ENCODE measurements around the gene CFAP97D2. TPM values are rescaled to one million over a fixed set of nuclear protein-coding genes. Genes with fewer than 3 reads are reported as not detected.

Gene CFAP97D2
- polyA plus RNA-seq, 1 donor (not counting 4 experiments of a cell fraction or from before 2014, with no cell fraction given), result not detected

DNA sequence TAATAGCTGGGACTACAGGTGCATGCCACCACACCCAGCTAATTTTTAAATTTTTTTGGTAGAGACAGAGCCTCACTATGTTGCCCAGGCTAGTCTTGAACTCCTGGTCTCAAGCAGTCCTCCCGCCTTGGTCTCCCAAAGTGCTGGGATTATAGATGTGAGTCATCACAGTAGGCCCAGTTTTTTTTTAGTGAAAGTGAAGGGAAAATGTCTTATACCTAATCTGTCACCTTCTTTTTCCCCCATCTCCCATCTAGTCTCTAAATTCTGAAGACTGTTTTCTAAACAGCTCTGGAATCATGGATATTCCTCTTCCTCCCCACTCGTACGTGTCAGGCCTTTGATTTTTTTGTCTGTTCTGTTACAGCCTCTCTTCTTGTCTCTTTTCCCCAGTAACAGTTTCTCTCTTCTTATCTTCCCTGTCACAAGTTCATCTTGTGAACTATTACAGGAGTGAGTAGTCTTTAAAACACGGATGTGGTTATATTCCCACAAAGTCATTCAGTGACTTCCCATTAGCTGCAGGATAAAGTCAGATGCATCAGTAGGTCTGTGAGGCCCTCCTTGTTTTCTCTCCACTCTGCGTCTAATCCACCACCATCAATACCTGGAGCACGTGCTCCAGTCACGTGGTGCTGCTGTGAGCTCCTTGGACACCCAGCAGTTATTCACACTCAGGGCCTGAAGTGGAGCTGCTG lies 58.5 kb downstream of the CFAP97D2 start:
- peaks cover 26% of the 10 kb centered on the region for H3K79me2 ChIP-seq (ENCODE audit: control insufficient read depth, insufficient read depth, low read length)
- H3K9me1 ChIP-seq (ENCODE audit: control insufficient read depth, extremely low read depth, insufficient read depth, low read length), result no peaks in the 10 kb centered on the region
- no peak overlapping the region for H3K27ac ChIP-seq (ENCODE audit: control insufficient read depth, insufficient read depth, low read length)
- peaks cover 22% of the 10 kb centered on the region in 2 experiments for H3K36me3 ChIP-seq (ENCODE audit: control insufficient read depth in 2 of 2, extremely low read depth in 1 of 2, insufficient read depth in 2 of 2, low read length in 2 of 2)
- no peak overlapping the region for H2AFZ ChIP-seq (ENCODE audit: control insufficient read depth, low read length)
- peaks cover 5% of the 10 kb centered on the region for H3K4me1 ChIP-seq (ENCODE audit: control insufficient read depth, extremely low read depth, insufficient read depth, low read length)
- H3K27me3 ChIP-seq (ENCODE audit: control insufficient read depth, extremely low read depth, insufficient read depth, low read length), result no peaks in the 10 kb centered on the region
- TF ChIP-seq EZH2 (IDR thresholded peaks at IDR 0.05; ENCODE audit: low read length), result no peak
- TF ChIP-seq, protein P1, sequence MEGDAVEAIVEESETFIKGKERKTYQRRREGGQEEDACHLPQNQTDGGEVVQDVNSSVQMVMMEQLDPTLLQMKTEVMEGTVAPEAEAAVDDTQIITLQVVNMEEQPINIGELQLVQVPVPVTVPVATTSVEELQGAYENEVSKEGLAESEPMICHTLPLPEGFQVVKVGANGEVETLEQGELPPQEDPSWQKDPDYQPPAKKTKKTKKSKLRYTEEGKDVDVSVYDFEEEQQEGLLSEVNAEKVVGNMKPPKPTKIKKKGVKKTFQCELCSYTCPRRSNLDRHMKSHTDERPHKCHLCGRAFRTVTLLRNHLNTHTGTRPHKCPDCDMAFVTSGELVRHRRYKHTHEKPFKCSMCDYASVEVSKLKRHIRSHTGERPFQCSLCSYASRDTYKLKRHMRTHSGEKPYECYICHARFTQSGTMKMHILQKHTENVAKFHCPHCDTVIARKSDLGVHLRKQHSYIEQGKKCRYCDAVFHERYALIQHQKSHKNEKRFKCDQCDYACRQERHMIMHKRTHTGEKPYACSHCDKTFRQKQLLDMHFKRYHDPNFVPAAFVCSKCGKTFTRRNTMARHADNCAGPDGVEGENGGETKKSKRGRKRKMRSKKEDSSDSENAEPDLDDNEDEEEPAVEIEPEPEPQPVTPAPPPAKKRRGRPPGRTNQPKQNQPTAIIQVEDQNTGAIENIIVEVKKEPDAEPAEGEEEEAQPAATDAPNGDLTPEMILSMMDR (optimal IDR thresholded peaks at IDR 0.05 in 1 of 3, IDR thresholded peaks at IDR 0.05 in 1 of 3, conservative IDR thresholded peaks at IDR 0.05 in 1 of 3; ENCODE audit: extremely low read depth in 1 of 3, insufficient read depth in 2 of 3, low read length in 3 of 3), result no peak
- H4K20me1 ChIP-seq (ENCODE audit: control insufficient read depth, extremely low read depth, insufficient read depth, low read length), result no peaks in the 10 kb centered on the region
- no peak for DNase-seq (ENCODE audit: low read depth, low spot score)
- no peak overlapping the region for H3K9ac ChIP-seq (ENCODE audit: control insufficient read depth, extremely low read depth, insufficient read depth, low read length)
- no peaks in the 10 kb centered on the region for H3K9me3 ChIP-seq (ENCODE audit: control insufficient read depth, low read depth, low read length)
- dilution Hi-C loops (cut with MboI; ENCODE audit: extremely low pct_ligation_motif_present, low sequenced_read_pairs), result no loop called here
- H3K4me3 ChIP-seq (ENCODE audit: control insufficient read depth in 2 of 3, extremely low read depth in 1 of 3, insufficient read depth in 2 of 3, low read depth in 1 of 3, low read length in 3 of 3), result no peak overlapping the region
- no peak for FAIRE-seq
- no peak overlapping the region for H3K4me2 ChIP-seq (ENCODE audit: control insufficient read depth, extremely low read depth, insufficient read depth, low read depth, low read length)

DNA sequence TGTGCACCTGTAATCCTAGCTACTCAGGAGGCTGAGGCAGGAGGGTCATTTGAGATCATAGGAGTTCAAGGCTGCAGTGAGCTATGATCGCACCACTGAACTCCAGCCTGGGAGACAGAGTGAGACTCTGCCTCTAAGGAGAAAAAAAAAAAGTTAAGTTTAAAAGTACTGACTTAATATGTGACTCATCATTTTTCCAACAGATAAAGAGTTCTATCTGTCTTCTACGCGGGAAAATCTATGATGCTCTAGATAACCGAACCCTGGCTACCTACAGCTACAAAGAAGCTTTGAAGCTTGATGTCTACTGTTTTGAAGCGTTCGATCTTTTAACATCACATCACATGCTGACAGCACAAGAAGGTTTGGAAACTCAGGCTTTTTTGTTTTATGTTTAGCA lies 62.9 kb downstream of the CFAP97D2 start:
- DNase-seq (ENCODE audit: low read depth, low spot score), result no peak
- no peak overlapping the region for H3K4me2 ChIP-seq (ENCODE audit: control insufficient read depth, extremely low read depth, insufficient read depth, low read depth, low read length)
- peaks cover 7% of the 10 kb centered on the region for H3K79me2 ChIP-seq (ENCODE audit: control insufficient read depth, insufficient read depth, low read length)
- no peak overlapping the region for H3K27ac ChIP-seq (ENCODE audit: control insufficient read depth, insufficient read depth, low read length)
- H4K20me1 ChIP-seq (ENCODE audit: control insufficient read depth, extremely low read depth, insufficient read depth, low read length), result no peaks in the 10 kb centered on the region
- TF ChIP-seq, protein P1 (optimal IDR thresholded peaks at IDR 0.05 in 1 of 3, IDR thresholded peaks at IDR 0.05 in 1 of 3, conservative IDR thresholded peaks at IDR 0.05 in 1 of 3; ENCODE audit: extremely low read depth in 1 of 3, insufficient read depth in 2 of 3, low read length in 3 of 3), result no peak
- no peak for TF ChIP-seq EZH2 (IDR thresholded peaks at IDR 0.05; ENCODE audit: low read length)
- H2AFZ ChIP-seq (ENCODE audit: control insufficient read depth, low read length), result no peak overlapping the region
- no peaks in the 10 kb centered on the region for H3K4me1 ChIP-seq (ENCODE audit: control insufficient read depth, extremely low read depth, insufficient read depth, low read length)
- dilution Hi-C loops (cut with MboI; ENCODE audit: extremely low pct_ligation_motif_present, low sequenced_read_pairs), result no loop called here
- peaks cover 31 to 36% of the 10 kb centered on the region in 2 experiments for H3K36me3 ChIP-seq (ENCODE audit: control insufficient read depth in 2 of 2, extremely low read depth in 1 of 2, insufficient read depth in 2 of 2, low read length in 2 of 2)
- no peak for FAIRE-seq
- H3K9me3 ChIP-seq (ENCODE audit: control insufficient read depth, low read depth, low read length), result no peaks in the 10 kb centered on the region
- H3K4me3 ChIP-seq (ENCODE audit: control insufficient read depth in 2 of 3, extremely low read depth in 1 of 3, insufficient read depth in 2 of 3, low read depth in 1 of 3, low read length in 3 of 3), result no peak overlapping the region
- H3K27me3 ChIP-seq (ENCODE audit: control insufficient read depth, extremely low read depth, insufficient read depth, low read length), result no peaks in the 10 kb centered on the region
- no peaks in the 10 kb centered on the region for H3K9me1 ChIP-seq (ENCODE audit: control insufficient read depth, extremely low read depth, insufficient read depth, low read length)
- no peak overlapping the region for H3K9ac ChIP-seq (ENCODE audit: control insufficient read depth, extremely low read depth, insufficient read depth, low read length)

All from keratinocyte (primary cell).